22Rv1 (cell line): ENCODE data around the gene NR2F6.

ENCODE experiments used
- CTCF ChIP-seq: fragments of 450-650 bp; IDR thresholded peaks from 2 replicates; pipeline ENCODE4 v1.5.1; 2017; ENCODE audit warnings: mild to moderate bottlenecking
- ZFX ChIP-seq: fragments of 450-650 bp; IDR thresholded peaks from 2 replicates; pipeline ENCODE4 v1.6.1; 2017; ENCODE audit warnings: antibody characterized with exemption, borderline replicate concordance

GRCh38 chr19:17197666-17198065 is 48.1 kb downstream of the NR2F6 start:
- TF ChIP-seq CTCF (no peak), ZFX (no peak)
